HG03095 (cell line): Measurements from ENCODE around the gene TMEM202.
"Not testable (repeated sequence)": the region's sequence is repeated elsewhere in the genome, so short reads cannot be mapped to it uniquely, and the experiment has no call there.

Experiments used
- ATAC-seq: cut with Tn5 transposase; IDR thresholded peaks from one replicate; pipeline ENCODE4 v1.9.1; 2021; ENCODE audit warnings: moderate library complexity; ENCODE audit not compliant: unreplicated experiment

Gene TMEM202

DNA sequence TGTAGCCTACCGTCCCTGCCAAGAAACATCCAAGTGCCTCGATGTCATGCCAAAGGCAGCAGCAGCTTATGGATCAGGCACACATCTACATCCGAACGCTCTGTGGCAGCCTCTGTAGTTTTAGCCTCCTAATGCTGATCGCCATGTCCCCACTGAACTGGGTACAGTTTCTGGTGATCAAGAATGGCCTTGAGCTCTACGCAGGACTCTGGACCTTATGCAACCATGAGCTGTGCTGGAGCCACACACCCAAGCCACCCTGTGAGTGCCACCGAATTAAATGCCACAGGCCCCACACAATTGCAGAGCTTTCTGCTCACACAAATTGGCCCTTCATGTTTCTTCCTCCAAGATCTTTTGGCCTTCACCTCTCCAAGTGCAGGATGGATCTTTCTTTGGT, 543 bp downstream of the TMEM202 start:
- ATAC-seq = no peak

GRCh38 chr15:72402726-72403125, 4.6 kb downstream of the TMEM202 start:
- no peak for ATAC-seq

DNA sequence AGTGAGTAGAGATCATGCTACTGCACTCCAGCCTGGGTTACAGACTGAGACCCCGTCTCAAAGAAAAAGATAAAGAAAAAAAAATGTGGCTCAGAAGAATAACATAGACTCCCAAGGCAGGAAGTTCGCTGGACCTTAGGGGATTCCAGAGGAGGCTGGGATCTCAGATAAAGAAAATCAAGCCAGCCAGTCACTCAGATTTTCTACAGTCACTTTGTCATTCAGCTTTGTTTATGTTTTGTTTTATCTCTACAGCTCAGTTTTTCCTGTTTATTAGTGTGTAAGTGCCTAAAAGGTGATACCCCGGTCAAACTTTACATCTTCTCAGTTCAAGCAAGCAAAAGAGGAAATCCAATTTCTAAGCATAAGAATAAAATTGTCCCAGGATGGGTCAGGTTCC, 6.3 kb downstream of the TMEM202 start:
- no peak for ATAC-seq

DNA sequence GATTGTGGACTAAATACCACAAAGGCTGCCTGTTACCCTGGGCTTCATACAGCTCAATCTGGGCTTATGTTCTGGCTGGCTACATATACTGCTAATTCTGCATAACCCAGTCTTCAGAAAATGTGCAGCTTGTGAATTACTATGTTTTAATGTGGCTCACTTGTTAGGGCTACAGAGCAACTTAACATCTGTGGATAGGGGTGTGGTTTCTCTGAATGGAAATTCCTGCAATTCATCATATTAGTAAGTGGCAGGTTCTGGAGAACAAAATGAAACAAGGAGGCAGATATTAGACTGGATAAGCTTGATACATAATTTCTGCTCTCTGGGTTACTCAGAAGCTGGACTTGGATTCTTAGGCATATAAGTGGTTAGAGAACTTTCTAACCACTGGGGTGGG, 6.7 kb downstream of the TMEM202 start:
- no peak for ATAC-seq

DNA sequence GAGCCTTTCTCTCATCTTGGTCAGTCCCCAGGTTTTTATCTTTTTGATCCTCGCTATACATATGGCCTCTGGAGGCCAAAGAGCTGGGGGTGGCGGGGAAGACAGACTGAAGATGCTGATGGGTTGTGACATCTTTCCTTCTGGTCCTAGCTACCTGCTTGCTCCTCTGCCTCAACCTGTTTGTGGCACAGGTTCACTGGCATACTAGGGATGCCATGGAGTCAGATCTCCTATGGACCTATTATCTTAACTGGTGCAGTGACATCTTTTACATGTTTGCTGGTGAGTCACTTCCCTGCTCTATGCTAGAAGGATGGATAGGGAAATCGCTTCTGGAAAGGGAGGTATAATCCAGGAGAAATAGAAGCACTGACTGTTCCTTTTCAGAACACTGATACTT, 8.8 kb downstream of the TMEM202 start:
- no peak for ATAC-seq

GRCh38 chr15:72411111-72411510, 13.0 kb downstream of the TMEM202 start:
- no peak for ATAC-seq

DNA sequence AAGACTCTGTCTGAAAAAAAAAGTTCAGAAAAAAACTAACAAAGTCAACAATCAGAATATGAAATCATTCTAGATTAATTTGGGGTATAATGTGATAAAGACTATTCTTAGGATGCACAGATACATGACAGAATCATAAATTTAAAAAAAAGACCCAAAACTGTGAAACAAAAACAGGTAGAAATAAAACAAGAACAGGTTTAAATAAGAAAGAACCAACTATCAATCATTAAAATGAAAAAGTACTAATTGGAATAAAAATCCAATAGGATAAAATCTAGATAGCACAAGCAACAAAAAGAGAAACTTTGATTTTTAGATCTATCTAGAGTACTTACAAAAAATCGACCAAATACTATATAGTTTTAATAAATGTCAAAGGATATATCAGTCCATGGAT, 13.4 kb downstream of the TMEM202 start:
- ATAC-seq = no peak

DNA sequence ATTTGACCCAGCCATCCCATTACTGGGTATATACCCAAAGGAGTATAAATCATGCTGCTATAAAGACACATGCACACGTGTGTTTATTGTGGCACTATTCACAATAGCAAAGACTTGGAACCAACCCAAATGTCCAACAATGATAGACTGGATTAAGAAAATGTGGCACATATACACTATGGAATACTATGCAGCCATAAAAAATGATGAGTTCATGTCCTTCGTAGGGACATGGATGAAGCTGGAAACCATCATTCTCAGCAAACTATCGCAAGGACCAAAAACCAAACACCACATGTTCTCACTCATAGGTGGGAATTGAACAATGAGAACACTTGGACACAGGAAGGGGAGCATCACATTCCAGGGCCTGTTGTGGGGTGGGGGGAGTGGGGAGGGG, 15.2 kb downstream of the TMEM202 start:
- ATAC-seq = not testable (repeated sequence)

DNA sequence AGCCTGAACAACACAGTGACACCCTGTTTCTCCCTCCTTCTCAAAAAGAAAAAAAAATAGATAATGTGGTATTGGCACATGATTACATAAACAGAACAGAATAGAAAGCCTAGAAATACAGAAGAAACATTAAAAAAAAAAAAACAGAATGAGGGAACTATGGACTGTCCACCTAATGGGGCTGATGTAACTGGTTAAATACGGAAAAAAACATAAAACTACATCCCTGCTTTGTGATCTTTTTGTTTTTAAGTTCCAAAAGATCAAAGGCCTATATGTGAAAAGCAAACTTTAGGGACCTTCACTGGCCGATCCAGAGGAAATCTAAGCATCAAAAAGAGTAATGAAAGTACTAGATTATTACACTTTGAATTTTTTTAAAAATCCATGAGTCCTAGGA, 17.2 kb downstream of the TMEM202 start:
- ATAC-seq = no peak

DNA sequence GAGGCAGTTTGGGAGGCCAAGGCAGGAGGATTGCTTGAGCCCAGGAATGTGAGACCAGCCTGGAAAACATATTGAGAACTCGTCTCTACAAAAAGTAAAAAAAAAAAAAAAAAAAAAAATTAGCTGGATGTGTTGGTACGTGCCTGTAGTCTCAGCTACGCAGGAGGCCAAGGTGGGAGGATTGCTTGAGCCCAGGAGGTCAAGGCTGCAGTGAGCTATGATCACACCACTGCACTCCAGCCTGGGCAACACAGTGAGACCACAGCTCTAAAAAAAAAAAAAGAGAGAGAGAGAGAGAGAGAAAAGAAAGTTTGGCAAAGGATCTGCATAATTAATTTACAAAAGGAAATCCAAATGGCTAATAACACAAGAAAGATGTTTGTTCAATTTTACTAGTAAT, 21.7 kb downstream of the TMEM202 start:
- not testable (repeated sequence) for ATAC-seq

DNA sequence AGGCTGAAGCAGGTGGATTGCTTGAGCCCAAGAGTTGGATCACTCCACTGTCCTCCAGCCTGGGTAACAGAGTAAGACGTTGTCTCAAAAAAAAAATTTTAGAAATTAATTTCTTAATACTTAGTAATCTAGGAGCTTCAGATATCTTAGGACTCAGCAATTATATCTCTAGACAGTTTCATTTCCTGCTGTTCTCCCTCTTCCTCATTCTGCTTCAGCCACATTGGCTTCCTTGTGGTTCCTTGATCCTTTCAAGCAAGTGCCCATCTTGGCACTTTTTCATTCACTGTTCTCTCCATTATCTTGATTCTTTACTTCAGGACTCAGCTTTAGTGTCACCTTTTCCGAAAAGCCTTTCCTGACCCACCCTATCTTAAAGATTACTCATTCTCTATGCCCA, 22.5 kb downstream of the TMEM202 start:
- no peak for ATAC-seq

DNA sequence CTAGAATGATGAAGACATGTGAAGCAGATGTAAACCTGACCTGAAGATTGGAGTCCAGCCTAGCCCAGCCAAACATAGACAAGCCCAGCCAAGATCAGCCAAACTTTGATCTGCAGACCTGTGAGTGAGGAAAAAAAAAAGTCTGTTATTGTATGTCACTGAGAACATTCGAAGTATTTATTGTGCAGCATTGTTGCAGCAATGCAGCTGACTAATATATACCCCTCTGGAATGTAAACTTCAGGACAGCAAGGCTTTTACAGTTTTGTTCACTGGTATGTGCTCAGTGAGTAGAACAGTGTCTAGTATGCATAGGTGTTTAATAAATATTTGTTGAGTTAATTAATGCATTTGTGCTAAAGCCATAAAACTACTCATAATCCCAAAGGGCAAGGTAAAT, 23.4 kb downstream of the TMEM202 start:
- ATAC-seq = no peak

GRCh38 chr15:72423256-72423655, 25.2 kb downstream of the TMEM202 start:
- no peak for ATAC-seq

- ATAC-seq = no peak
Observed at GRCh38 chr15:72426753-72427152, 28.6 kb downstream of the TMEM202 start.

GRCh38 chr15:72437650-72438316, 39.7 kb downstream of the TMEM202 start:
- ATAC-seq = no peak

- not testable (repeated sequence) for ATAC-seq
Observed at GRCh38 chr15:72442848-72443247, 44.7 kb downstream of the TMEM202 start.

DNA sequence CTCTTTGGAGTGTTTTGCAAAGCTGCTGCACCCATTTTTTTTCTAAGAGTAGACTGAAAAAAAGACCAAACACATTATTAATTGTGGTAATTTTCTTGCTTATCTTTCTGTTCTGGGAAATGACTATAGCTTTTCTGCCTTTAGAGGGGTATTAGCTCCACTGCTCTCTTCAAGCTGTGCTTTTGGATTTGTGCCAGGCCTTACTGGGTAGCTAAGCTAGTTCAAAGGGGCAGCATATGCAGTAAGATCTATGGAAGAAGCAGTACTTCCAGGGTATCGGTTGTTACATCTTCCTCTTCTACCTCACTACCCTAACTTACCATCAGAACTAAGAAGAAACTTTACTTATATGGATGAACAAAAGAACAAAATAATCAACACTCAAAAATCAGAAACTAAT, 47.3 kb downstream of the TMEM202 start:
- no peak for ATAC-seq

GRCh38 chr15:72450805-72451204, 52.7 kb downstream of the TMEM202 start:
- no peak for ATAC-seq

- no peak for ATAC-seq
Observed at GRCh38 chr15:72451224-72451623, 53.1 kb downstream of the TMEM202 start.

DNA sequence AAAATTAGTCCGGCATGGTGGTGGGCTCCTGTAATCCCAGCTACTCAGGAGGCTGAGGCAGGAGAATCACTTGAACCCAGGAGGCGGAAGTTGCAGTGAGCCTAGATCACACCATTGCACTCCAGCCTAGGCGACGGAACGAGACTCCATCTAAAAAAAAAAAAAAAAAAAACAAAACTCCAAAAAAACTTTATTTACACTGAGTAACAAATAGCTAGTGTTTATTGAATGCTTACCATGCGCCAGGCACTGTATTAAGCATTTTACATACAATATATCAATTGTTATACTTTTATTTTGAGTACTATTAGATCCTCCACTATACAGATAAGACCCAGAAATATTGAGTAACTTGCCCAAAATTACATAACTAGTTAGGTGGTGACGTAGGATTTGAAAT, 58.6 kb downstream of the TMEM202 start:
- ATAC-seq = no peak
